Activated B cell treated with CpG ODN at 0.5 μM for 24 hours (primary cell): ENCODE data around the gene C1orf159. TPM values are rescaled to one million over a fixed set of nuclear protein-coding genes. Genes with fewer than 3 reads are reported as not detected.
A peak's percentile ranks its signal among the peaks of the same experiment; 100 is the strongest.

Source experiments
- ATAC-seq: fragments of 200-7000 bp; cut with Tn5 transposase; one replicate; pipeline ENCODE4 v1.10.0; 2021; ENCODE audit warnings: low read depth, mild to moderate bottlenecking, moderate library complexity
- CTCF ChIA-PET: fragments of 350-600 bp; sonication (Branson Sonifier 250); formaldehyde crosslinking; loops from one replicate; lab custom pipeline; 2021; ENCODE audit warnings: antibody characterized with exemption; lab: Charles Lee
- POLR2A ChIA-PET: fragments of 350-600 bp; sonication (Branson Sonifier 250); formaldehyde crosslinking; loops from one replicate; lab custom pipeline; 2021; ENCODE audit warnings: antibody characterized with exemption; lab: Charles Lee
- DNase-seq: peaks from one replicate; pipeline ENCODE4 v3.0.0; 2022
- H3K27ac Mint-ChIP-seq: one replicate; pipeline ENCODE4 v1.8.0; 2020; ENCODE audit warnings: mixed read lengths
- H3K27me3 Mint-ChIP-seq: one replicate; pipeline ENCODE4 v1.8.0; 2021; ENCODE audit warnings: mixed read lengths
- H3K36me3 Mint-ChIP-seq: one replicate; pipeline ENCODE4 v1.8.0; 2021; ENCODE audit warnings: low read depth, mixed read lengths
- H3K4me1 Mint-ChIP-seq: one replicate; pipeline ENCODE4 v1.8.0; 2021; ENCODE audit warnings: mixed read lengths
- H3K4me3 Mint-ChIP-seq: one replicate; pipeline ENCODE4 v1.8.0; 2020; ENCODE audit warnings: mild to moderate bottlenecking, mixed read lengths
- H3K9me3 Mint-ChIP-seq: one replicate; pipeline ENCODE4 v1.8.0; 2020; ENCODE audit warnings: mixed read lengths
- intact Hi-C: fragments of 100-400 bp; cut with micrococcal nuclease; formaldehyde crosslinking; loops from one replicate; pipeline ENCODE4 v1.15.1; 2024
- total RNA-seq: library from RNA; stranded (reverse); gene quantifications from 2 replicates; pipeline ENCODE4 v1.2.3, GENCODE V29; 2022
- TF ChIP-seq, protein P1 (sequence below): fragments of 200-600 bp; IDR thresholded peaks from one replicate; pipeline ENCODE4 v1.8.0; 2022; ENCODE audit warnings: antibody characterized with exemption, mild to moderate bottlenecking

Gene C1orf159
- total RNA-seq, 1 donor from 2014 or later, result 26.5 TPM

DNA sequence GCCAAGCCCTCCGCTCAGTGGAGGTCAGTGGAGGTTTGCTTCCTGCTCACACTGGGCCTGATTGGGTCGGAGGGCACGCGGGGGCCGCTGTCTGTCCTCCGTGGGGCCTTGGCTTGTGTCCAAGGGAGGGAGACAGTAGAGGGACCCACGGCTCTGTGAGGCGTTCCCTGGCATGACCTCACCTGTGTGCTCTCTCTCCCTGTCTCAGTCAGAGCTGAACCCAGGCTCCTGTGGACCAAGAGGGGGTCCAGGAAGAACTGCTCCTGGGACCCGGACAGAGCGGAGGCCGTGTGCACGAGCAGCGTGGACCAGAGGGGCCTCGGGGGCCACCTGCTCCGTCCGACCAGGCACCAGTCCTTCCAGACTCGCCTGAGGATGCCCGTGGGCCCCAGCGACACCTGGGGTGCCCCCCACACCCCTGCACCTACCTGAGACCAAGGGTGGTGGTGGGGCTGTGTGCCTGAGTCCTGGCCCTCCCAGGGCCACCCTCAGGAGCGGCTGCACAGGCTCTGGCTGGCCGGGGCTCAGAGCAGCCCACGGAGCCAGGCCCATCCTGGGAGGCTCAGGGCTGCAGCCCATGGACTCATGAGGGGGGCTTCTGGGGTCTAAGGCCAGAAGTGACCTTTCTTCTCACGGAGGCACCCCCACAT, 44.5 kb upstream of the C1orf159 start:
- POLR2A ChIA-PET, result no interaction called here

DNA sequence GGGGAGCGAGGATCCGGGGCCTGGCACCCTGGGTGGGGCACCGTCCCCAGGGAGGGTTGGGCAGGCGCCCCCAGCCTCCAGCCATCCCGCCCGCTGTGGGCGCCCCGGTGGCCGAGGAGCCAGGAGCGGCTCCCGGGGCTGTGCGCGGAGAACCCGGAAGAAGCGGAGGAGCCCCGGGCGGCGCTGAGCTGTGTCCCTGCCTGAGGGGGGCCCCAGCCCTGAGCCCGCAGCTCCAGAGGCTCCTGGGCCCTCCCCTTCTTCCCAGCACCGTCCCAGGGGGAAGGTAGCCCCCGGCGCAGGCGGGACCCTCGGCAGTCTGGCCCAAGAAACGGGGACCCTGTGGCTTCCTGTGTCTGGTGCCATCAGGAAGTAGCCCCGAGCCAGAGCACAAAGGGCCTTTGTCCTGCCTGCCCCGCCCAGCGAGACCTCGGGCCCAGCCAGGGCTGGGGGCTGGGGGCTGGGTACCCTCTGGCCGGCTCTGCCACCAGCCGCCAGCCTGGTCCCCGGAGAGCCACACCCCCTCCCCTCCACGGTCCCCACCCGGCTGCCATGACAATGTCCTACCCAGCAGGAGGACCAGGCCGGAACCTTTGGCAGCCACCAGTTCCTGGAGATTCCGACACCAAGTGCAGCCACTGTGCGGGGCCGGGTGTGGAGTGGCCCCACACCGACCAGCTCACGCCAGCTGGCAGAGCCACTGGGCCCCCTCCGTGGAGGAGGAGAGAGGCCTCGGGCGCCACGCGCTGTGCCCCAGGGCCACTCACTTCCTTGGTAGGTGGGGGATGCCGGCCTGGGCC, 42.2 kb upstream of the C1orf159 start:
- intact Hi-C loops, result loop anchor here (1.0 to 5.0 kb wide), 3 partner anchors 14 to 49 kb away; partner anchors contain the start of genes TNFRSF18 and TTLL10
- Mint-ChIP-seq H3K4me1 (peaks cover 3% of the 10 kb centered on the region), H3K27ac (peak overlapping the region; percentile 76), H3K27me3 (no peaks in the 10 kb centered on the region), H3K9me3 (peaks cover 2% of the 10 kb centered on the region), H3K36me3 (no peaks in the 10 kb centered on the region), H3K4me3 (peak overlapping the region; percentile 58)
- CTCF ChIA-PET, result interaction anchor here (1.1 kb wide), 1 partner anchor 36 kb away, joined by 3 read pairs; no protein-coding TSS in a partner anchor
- ATAC-seq (peak; percentile 71), DNase-seq (peak; percentile 63)
- TF ChIP-seq, protein P1, sequence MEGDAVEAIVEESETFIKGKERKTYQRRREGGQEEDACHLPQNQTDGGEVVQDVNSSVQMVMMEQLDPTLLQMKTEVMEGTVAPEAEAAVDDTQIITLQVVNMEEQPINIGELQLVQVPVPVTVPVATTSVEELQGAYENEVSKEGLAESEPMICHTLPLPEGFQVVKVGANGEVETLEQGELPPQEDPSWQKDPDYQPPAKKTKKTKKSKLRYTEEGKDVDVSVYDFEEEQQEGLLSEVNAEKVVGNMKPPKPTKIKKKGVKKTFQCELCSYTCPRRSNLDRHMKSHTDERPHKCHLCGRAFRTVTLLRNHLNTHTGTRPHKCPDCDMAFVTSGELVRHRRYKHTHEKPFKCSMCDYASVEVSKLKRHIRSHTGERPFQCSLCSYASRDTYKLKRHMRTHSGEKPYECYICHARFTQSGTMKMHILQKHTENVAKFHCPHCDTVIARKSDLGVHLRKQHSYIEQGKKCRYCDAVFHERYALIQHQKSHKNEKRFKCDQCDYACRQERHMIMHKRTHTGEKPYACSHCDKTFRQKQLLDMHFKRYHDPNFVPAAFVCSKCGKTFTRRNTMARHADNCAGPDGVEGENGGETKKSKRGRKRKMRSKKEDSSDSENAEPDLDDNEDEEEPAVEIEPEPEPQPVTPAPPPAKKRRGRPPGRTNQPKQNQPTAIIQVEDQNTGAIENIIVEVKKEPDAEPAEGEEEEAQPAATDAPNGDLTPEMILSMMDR, result no peak
- POLR2A ChIA-PET, result interaction anchor here (1.0 to 3.9 kb wide), 19 partner anchors 8 to 346 kb away, joined by 3 to 49 read pairs (median 5); partner anchors contain the start of gene TTLL10

More for the DNA sequence above, 44.5 kb upstream of the C1orf159 start:
- no peaks in the 10 kb centered on the region for H3K36me3 Mint-ChIP-seq
- H3K27me3 Mint-ChIP-seq, result peaks cover 5% of the 10 kb centered on the region
- no peak for ATAC-seq
- DNase-seq, result no peak
- no peak overlapping the region for H3K27ac Mint-ChIP-seq
- H3K4me1 Mint-ChIP-seq, result peaks cover 6% of the 10 kb centered on the region
- no peak overlapping the region for H3K4me3 Mint-ChIP-seq
- CTCF ChIA-PET, result no interaction called here
- no peaks in the 10 kb centered on the region for H3K9me3 Mint-ChIP-seq
- TF ChIP-seq, protein P1, result no peak
- intact Hi-C loops, result no loop called here

DNA sequence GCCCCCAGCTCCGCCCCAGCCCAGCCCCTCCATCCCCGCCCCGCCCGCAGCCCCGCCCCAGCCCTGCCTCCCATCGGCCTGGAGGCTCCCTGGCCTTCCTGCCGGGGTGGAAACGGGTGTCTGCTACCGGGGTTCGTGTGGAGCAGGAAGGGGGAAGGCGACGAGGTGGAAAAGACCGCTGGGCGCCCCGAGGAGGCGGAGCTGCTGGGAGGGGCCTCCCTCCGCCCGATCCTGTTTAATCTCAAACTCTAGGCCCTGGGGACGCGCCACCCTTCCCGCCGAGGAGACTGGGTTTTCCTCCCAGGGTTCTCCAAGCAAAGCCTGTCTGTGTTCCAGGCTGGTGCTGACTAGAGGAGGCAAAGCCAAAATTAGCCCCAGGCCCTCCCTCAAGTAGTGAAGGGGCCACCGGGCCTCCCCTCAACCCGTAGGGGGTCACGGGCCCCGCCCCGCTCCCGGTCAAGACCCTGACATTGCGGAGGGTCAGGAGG, 41.6 kb upstream of the C1orf159 start:
- Mint-ChIP-seq H3K9me3 (peaks cover 9% of the 10 kb centered on the region), H3K27ac (peak overlapping the region; percentile 83), H3K4me3 (peak overlapping the region; percentile 84), H3K36me3 (no peaks in the 10 kb centered on the region), H3K27me3 (no peaks in the 10 kb centered on the region), H3K4me1 (peaks cover 3% of the 10 kb centered on the region)
- TF ChIP-seq, protein P1, result no peak
- peak; percentile 52 for DNase-seq
- peak; percentile 66 for ATAC-seq
- POLR2A ChIA-PET, result interaction anchor here (0.6 to 3.9 kb wide), 19 partner anchors 8 to 347 kb away, joined by 3 to 49 read pairs (median 5); partner anchors contain the start of gene TTLL10
- CTCF ChIA-PET, result interaction anchor here (1.1 kb wide), 1 partner anchor 36 kb away, joined by 3 read pairs; no protein-coding TSS in a partner anchor
- intact Hi-C loops, result loop anchor here (5.0 kb wide), 1 partner anchor 50 kb away; the partner anchor contains the start of gene TNFRSF18

DNA sequence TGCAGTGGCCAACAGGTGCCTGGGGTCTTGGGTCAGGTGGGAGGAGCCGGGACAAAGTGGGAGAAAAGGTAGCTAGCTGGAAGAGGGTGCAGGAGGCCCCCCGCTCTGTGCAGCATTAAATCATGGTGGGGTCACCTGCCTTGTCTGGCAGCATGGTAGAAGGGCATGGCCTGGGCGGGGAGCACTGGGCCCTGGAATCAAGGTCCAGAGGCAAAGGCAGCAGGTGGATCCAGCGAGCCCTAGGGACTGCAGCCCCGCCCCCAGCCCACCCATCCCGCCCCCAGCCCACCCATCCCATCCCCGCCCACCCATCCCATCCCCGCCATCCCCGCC, 41.1 kb upstream of the C1orf159 start:
- H3K36me3 Mint-ChIP-seq, result no peaks in the 10 kb centered on the region
- H3K4me3 Mint-ChIP-seq, result peak overlapping the region; percentile 64
- peaks cover 12% of the 10 kb centered on the region for H3K9me3 Mint-ChIP-seq
- TF ChIP-seq, protein P1, result no peak
- peak overlapping the region; percentile 36 for H3K27ac Mint-ChIP-seq
- H3K27me3 Mint-ChIP-seq, result no peaks in the 10 kb centered on the region
- peaks cover 3% of the 10 kb centered on the region for H3K4me1 Mint-ChIP-seq
- intact Hi-C loops, result loop anchor here (5.0 kb wide), 1 partner anchor 50 kb away; the partner anchor contains the start of gene TNFRSF18
- CTCF ChIA-PET, result no interaction called here
- POLR2A ChIA-PET, result interaction anchor here (0.6 to 3.9 kb wide), 16 partner anchors 9 to 122 kb away, joined by 3 to 49 read pairs (median 4); partner anchors contain the start of gene TTLL10
- no peak for DNase-seq
- no peak for ATAC-seq
